GM18868 (cell line): Measurements from ENCODE around the gene FCMR.
"Not testable (repeated sequence)": the region's sequence is repeated elsewhere in the genome, so short reads cannot be mapped to it uniquely, and the experiment has no call there.

Experiments used
- ATAC-seq: cut with Tn5 transposase; IDR thresholded peaks from one replicate; pipeline ENCODE4 v1.9.1; 2021; ENCODE audit warnings: mild to moderate bottlenecking, moderate library complexity; ENCODE audit not compliant: unreplicated experiment

The FCMR gene

DNA sequence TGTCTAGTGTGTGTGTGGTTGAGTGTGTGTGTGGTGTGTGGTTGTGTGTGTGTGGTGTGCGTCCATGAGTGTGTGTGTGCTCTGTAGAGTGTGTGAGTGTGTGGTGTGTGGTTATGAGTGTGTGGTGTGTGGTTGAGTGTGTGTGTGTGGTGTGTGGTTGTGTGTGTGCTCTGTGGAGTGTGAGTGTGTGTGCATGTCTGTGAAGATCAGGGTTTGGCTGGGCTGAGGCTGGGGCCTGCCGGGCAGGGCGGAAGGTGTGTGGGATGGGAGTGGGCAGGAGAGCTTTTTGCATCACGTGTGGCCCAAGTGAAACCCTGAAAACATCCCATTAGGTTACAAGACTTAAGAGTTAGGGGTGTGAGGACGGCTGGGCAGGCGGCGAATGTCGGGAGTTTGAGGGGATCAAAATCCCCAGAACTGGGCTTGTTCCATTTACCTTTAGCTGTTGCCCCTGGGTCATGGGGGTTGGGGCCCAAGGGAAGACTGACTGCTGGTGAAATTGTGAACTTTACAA is 2.9 kb upstream of the FCMR start:
- peak; percentile 23 for ATAC-seq

DNA sequence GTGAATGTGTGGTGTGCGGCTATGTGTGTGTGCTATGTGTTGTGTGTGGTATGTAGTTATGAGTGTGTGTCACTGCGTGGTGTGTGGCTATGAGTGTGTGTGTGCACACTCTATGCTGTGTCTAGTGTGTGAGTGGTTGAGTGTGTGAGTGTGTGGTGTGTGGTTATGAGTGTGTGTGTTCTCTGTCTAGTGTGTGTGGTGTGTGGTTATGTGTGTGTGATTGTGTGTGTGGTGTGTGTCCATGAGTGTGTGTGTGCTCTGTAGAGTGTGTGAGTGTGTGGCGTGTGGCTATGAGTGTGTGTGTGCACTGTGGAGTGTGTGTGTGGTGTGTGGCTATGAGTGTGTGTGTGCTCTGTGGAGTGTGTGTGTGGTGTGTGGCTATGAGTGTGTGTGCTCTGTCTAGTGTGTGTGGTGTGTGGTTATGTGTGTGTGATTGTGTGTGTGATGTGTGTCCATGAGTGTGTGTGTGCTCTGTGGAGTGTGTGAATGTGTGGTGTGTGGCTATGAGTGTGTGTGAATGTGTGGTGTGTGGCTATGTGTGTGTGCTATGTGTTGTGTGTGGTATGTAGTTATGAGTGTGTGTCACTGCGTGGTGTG is 2.3 kb upstream of the FCMR start:
- ATAC-seq = not testable (repeated sequence)

DNA sequence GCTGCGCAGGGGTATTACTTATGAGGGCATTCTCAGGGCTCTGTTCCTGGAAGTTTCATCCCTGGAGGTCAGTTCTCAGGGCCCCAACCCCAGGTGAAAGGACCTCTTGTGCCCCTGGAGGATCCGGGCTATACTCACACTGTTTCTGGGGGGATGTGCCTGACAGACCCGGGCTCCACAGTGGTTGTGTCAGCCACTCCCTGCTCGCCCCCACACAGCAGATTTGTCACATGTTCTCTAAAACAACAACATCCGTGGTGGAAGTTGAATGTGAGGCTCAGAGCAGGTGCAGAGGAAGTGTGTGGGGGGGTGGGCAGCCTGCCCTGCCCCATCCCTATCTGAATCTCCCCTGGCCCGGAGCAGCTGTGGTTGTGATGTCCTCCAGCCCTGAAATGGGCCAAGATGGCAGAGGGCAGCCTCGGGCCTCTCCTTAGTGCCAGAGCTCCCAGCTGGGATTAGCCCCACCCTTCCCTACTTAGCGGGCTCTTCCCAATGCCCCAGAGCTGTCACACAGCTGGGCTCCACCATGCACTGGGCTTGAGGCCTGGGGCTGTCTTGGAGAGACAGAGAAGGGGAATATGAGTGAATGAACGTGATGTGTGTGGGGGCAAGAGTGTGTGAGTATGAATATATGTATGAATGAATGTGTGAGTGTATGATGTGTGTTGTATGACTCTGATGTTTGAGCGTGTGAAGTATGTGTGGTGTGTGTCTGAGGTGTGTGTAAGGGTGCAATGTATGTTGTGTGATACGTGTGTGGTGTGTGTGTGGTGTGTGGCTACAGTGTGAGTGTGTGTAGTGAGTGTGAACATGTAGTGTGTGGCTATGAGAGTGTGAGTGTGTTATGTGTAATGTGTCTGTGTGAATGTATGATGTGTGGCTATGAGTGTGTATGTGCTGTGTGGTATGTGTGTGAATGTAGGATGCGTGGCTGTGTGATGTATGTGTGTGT is 1.5 kb upstream of the FCMR start:
- peak; percentile 54 for ATAC-seq

DNA sequence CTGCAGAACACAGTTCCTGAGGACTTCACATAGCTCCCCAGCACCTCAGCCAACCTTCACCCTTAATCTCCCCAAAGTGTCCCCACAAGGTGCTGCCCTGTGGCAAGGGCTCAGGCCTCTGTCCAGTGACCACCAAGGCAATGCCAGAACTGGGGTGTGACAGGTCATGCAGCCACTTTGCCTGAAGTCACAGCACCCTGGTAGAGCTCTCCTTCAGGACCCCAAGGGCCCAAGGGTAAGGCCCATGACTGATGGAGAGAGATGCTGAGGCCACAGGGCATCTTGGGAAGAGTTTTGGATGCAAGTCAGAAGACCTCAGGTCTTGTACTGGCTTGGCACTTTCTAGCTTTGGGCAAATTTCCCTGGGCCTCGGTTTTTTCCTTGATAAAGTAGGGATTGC is 783 bp upstream of the FCMR start:
- no peak for ATAC-seq

DNA sequence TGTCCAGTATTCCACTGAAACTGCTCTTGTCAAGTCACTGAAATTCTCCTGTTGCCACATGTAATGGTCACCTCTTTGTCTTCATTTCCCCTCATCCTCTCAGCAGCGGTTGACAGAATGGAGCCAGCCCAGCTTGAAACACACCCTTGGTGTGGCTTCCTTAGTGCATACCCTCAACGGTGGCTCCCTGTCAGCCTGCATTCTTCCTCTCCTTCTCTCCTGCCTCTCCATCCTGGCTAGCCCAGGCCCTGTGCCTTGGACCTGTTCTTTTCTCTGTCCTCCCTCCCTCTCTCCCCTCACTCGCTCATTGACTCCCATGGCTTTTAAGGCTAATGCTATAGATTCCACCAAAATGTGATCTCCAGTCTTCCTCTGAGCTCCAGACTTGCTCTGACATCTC is 3.7 kb downstream of the FCMR start:
- no peak for ATAC-seq

DNA sequence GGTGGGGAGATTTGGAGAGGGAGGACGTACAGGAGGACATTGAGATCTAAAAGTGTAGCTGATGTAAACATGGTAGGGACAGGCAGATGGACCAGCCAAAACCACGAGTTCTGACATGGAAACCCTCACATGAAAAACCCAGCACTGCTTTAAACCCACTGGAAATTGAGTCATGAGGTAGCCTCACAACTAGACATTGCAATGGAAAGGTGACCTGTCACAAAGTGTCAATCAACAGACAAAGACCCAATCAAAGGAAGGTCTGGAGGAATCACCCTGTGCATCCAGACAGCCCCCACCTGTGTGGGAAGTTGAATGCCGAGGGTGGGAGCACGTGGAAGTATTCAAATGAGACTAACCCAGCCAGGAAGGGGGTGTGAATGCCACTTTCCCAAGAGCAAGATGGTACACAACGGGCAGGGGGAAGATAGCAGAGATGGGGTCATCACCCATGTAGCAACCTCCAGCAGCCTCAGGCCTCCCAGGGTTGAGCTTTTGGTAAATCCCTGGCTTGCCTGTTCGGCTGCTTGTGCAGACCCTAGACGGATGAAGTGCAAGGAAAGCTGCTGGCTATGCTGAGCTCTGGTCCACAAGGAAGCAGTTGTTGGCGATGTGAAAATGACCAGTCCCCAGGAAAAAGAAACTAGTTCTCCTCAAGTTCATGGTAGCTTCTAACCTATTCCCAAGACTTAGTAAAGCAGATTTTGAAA is 5.6 kb downstream of the FCMR start:
- ATAC-seq = no peak

DNA sequence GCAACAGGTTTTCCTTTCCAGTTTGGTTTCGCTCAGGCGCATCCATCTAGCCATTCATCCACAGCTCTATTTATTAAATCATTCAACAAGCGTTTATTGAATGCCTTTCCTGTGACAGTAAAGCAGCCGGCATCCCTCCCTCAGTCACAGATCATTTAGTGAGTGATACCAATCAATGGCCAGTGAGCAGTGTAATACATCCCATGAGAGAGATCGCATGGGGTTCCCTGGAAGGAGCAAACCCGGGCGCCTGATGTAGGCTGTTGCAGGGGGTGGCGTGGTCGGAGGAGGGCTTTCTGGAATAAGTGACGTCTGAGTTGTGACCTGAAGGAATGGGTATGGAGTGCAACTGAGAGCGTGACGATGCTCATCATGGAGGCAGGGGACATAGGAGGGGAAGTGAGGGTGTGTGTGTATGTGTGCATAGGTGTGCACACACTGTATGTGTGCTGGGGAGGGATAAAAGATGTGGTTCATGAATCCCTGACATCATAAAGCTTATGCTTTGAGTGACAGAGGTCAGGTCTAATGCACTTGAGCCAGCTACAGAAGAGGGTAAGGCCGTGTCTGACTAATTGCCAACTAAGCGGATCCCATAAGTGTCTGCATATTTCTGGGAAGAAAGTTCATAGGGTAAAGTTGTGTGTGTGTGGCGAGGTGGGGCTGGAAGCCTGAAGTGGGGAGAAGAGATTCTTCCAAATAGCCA is 6.6 kb downstream of the FCMR start:
- ATAC-seq = no peak

DNA sequence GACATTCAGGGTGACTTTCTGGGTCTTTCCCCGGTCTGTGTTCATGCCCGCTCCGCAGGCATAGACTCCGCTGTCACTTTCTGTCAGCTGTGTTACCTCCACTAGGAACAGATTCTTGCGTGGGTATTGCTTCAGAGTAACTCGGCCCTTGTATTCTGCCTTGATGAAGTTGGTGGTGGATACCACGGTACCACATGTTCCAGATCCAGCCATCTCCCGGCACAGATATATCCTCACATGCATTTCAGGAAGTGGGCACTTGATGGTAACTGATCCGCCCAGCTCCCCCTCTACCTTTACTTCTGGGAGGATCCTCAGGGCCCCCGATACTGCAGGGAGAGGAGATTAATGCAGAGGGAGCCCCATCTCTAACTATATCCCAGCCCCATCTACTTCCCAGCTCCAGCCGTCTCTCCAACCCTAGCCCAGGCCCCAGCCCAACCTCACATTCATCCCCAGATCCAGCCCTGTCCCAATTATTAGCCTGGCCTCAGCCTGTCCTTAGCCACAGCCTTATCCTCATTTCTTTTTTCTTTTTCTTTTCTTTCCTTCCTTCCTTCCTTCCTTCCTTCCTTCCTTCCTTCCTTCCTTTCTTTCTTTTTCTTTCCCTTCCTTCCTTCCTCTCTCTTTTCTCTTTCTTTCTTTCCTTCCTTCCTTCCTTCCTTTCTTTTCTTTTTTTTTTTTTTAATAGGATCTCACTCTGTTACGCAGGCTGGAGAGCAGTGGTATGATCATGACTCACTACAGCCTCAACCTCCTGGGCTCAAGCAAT is 7.8 kb downstream of the FCMR start:
- no peak for ATAC-seq

DNA sequence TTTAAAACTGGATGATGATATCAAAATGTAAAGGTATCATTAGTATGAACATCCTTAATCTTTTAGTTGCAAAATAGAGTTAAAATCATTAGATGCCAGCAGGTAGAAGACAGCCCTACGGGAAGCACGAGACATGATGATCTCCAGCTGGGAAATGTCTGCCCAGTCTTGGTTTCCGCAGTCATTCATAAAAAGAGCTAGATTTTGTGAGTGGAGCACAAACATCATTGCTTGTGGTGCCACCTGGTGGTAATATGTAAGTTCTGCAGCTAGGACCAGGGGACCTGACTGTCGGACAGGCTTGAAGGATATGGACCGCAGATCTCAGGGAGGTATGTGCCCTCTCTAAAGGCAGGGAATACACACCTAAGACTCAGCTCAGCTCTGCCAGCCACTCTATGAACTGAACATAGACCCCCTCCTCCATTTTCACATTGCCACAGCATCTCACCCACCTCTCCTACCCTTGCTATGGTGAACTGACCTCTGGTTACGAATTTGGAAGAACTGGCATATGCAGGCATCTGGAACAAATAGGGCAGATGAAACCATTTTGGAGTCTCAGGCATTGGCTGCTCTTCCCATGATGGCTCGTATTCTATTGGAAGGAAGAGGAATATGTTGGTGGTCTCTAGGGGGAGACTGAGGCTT is 9.2 kb downstream of the FCMR start:
- ATAC-seq = no peak

DNA sequence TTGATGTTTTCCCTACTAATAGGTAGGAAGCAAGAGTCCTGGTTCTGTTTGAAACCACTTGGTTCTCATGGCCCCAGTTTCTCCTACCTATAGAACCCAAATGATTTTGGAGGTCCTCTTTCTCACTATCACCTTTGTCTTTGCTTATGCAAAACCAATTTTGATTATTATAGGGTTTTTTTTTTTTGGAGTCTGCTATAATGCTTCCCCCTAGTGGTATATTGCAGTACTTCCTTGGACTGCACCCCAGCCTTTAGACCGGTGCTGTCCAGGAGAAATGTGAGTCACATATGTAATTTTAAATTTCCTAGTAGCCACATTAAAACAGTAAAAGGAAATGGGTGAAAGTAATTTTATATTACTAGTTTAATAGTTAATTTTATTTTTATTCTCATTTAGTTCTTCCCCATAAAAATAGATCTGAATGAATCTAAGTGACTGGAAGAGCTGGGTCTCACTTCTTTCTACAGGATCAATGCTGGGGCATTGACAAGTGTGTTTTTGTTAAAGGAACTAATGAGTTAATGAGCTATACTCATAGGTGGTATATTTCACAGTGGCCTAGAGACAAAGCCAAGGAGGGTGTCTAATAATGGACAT is 10.6 kb downstream of the FCMR start:
- ATAC-seq = no peak

DNA sequence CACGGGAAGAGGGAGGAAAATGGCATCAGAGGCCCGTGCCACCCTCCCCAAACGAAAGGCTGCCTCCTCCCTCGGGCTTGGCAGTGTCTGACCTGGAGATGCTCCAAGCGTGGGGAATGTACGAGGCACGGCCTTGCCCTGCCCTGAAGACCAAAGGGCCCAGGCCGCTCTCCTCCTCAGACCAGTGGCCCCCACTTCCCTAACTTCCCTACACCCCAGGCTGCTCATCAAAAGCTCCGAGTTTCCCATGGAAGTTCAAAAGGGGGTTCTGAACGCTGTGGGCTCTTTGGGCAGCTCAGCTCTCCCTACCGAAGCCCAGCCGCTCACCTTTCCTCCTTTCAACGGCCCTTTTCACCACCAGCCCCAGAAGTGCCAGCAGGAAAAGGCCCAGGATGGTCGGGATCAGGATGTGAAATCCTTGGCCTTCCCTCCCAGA is 11.8 kb downstream of the FCMR start:
- no peak for ATAC-seq

DNA sequence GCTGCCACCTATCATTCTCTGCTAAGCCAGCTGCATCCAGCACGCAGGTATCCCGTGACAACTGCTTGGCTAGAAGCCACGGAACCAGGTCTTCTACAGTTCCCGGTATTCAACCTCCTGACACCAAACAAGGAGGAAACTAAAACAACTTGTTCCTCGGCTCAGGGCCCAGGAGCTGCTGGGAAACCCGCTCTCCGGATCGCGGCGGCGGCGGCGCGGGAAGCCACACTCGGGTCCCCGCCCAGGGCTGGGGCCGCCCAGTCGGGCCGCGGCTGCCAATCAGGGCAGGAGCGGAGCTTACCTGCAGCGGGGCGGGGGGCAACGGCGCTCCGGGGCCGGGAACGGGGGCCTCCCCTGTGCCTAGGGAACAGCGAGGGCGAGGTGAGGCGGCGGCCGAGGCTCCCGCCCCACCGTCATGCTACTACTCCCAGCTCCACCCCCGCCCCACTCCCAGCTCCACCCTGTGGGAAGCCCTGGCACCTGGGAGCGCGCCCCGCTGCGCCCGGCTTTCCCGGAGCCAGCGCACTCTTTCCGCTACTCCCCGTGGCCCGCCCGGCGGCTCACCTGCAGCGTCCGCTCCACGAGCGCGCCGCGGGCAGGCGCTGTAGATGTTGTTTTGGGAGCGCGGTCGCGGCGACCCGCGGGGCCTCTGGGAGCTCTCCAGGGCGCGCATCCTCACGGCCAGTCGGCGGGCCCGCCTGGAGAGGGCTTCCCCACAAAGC is 12.4 kb downstream of the FCMR start:
- no peak for ATAC-seq

DNA sequence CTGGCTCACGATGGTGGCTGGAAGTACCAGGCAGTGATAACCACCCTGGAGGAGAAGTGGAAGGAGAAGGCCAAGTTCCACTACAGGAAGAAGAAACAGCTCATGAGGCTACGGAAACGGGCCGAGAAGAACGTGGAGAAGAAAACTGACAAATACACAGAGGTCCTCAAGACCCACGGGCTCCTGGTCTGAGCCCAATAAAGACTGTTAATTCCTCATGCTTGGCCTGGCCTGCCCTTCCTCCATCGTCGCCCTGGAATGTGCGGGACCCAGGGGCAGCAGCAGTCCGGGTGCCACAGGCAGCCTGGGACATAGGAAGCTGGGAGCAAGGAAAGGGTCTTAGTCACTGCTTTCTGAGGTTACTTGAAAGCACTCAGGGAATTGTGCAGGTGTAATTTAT is 13.7 kb downstream of the FCMR start:
- ATAC-seq = no peak

DNA sequence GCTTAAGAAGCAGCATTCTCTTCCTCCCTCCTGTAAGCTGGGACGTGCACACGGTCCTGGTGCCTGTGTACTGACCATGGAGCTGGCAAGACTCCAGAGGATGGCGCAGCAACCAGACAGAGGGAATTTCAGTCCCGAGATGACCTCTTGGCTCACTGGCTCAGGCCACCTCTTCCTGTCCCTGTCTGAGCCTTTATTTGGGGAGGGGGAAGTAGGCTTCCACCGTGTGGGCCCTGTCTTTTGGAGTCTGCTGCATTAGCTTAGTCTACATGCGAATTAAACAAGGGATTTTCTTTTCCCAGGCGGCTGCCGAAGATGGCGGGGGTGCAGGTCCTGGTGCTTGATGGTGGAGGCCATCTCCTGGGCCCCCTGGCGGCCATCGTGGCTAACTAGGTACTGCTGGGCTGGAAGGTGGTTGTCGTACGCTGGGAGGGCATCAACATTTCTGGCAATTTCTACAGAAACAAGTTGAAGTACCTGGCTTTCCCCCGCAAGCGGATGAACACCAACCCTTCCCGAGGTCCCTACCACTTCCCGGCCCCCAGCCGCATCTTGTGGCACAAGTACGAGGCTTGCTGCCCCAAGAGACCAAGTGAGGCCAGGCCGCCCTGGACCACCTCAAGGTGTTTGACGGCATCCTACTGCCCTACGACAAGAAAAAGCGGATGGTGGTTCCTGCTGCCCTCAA is 14.3 kb downstream of the FCMR start:
- ATAC-seq = no peak

DNA sequence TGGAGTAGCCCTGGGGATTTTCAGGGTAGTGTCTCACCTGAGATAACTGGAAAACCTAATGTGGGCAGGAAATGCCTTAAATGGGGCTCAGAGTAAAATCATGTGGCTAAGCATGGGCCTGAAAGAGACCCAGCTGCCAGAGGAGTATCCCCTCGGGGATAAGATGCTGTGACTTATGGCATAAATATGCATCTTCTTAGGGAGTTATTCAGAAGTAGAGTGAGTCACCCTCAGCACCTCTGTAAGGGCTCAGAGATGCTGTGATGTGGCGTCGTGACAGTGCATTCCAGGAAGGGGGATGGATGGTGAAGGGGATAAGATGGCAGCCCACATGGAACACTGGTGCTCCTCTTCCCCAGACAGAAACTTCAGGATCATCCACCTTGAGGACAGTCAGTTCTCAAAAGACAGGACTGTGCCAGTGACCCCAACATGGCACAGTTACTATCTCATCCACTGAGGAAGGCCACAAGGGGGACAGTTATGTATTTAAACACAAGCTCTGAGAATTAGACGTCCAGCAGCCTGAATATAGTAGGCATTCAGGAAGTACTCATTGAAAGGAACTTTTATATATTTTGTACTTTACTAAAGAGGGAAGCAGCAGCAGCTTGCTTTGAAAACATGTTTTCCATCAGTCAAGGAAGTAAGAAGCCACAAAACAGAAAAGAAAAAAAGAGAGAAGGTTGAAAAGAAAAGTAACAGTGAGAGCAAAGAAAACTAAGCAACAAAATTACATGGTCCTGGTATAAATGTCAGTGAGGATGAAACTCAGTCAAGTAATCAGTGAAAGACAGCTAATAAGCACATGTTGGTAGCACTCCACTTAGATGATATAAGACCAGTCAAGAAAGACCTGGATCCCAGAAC is 16.2 kb downstream of the FCMR start:
- ATAC-seq = peak; percentile 59

DNA sequence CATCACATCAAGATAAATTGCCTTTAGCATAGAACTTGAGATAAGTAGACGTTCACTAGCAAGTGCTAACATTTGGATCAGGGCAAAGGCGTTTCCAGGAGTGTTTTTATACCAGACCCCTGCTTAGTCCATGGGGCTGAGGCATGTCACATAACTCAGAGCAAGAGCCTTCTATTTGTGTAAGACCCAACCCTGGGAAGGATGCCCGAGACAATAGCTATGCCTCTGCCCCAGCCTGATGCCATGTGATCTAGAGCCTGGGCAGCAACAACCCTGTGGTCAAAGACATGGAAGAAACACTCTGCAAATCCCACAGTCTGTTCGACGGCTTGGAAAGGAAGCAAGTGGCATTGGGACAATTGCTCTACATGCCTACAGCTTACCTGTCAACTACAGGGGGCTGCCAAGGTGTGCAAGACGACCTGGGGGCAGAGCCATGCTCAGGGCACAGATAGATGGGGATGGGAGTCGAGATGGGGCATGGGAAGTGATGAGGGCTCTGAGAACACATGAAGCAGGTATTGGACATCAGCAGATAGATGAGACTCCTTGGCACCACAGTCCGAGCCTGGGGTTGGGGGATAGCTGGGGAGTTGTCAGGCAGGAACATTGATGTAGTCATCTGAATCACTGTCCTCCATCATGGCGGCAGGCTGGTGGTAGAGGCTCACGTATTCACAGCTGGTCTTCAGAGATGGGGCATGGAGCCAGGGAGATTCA is 17.2 kb downstream of the FCMR start:
- ATAC-seq = no peak
